ENCODE data around the gene SELENOO. TPM values are rescaled to one million over a fixed set of nuclear protein-coding genes. Genes with fewer than 3 reads are reported as not detected.

SELENOO gene
- polyA plus RNA-seq (2011; rRNA removed), result 6.8 and 9.4 TPM in 2 replicates
- polyA minus RNA-seq (2011; rRNA and poly(A)+ RNA removed), result 3.4 and 4.9 TPM in 2 replicates

GRCh38 chr22:50200461-50201190 lies at the start of gene SELENOO:
SELENOO (plus strand) TSS chr22:50201011; CDS start chr22:50201037, 26 bp downstream.
- H3K27ac ChIP-seq (ENCODE audit: low read depth, low read length), result no peak within 1 kb of the TSS
- ChIA-PET CTCF (no interaction called here), POLR2A (no interaction called here)
- H3K27me3 ChIP-seq (ENCODE audit: control insufficient read depth, insufficient read depth, low read length), result no peaks in the 10 kb centered on the region
- no peak for TF ChIP-seq CTCF (IDR thresholded peaks at IDR 0.05; ENCODE audit: low read depth, low read length)
- peak within 1 kb of the TSS; percentile 72 for H3K4me3 ChIP-seq (ENCODE audit: low read depth, low read length)
- DNase-seq (ENCODE audit: low read depth, low spot score), result peak; percentile 42
- no peaks in the 10 kb centered on the region; the same call in 1 of the 2 replicates for H3K9me3 ChIP-seq (ENCODE audit: control insufficient read depth, insufficient read depth, low read length)

GRCh38 chr22:50151571-50152537 lies 49.0 kb upstream of the SELENOO start:
- H3K27ac ChIP-seq (ENCODE audit: low read depth, low read length), result no peak overlapping the region
- CTCF ChIA-PET, result no interaction called here
- POLR2A ChIA-PET, result interaction anchor here (0.6 kb wide), 1 partner anchor 180 kb away, joined by 6 read pairs; no protein-coding TSS in a partner anchor
- DNase-seq (ENCODE audit: low read depth, low spot score), result no peak
- H3K9me3 ChIP-seq (ENCODE audit: control insufficient read depth, insufficient read depth, low read length), result no peaks in the 10 kb centered on the region; the same call in 1 of the 2 replicates
- H3K27me3 ChIP-seq (ENCODE audit: control insufficient read depth, insufficient read depth, low read length), result peaks cover 2% of the 10 kb centered on the region
- no peak for TF ChIP-seq CTCF (IDR thresholded peaks at IDR 0.05; ENCODE audit: low read depth, low read length)
- no peak overlapping the region for H3K4me3 ChIP-seq (ENCODE audit: low read depth, low read length)

GRCh38 chr22:50153056-50153755 lies 47.6 kb upstream of the SELENOO start:
- DNase-seq (ENCODE audit: low read depth, low spot score), result no peak
- Histone ChIP-seq H3K27ac (ENCODE audit: low read depth, low read length) (no peak overlapping the region), H3K9me3 (ENCODE audit: control insufficient read depth, insufficient read depth, low read length) (no peaks in the 10 kb centered on the region; the same call in 1 of the 2 replicates), H3K4me3 (ENCODE audit: low read depth, low read length) (no peak overlapping the region), H3K27me3 (ENCODE audit: control insufficient read depth, insufficient read depth, low read length) (peaks cover 2% of the 10 kb centered on the region)
- ChIA-PET CTCF (no interaction called here), POLR2A (no interaction called here)
- no peak for TF ChIP-seq CTCF (IDR thresholded peaks at IDR 0.05; ENCODE audit: low read depth, low read length)

DNA sequence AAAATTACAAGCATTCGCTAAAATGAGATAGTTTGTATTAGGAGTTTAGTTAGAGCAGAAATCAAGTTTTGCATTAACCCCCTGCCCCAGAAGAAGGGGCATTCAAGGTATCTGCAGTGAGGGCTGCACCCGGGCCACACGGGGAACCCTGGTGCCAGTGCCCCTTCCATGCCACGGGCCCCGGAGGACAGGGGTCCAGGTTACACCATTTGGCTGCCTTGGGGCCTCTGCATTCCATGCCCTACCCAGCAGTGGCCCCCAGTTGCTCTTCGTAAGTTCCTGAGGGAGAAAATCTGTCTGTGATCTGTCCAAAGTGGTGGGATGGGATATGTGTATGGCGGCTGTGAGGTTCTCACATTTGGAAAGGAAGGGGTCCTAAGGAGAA lies 47.1 kb upstream of the SELENOO start:
- DNase-seq (ENCODE audit: low read depth, low spot score), result no peak
- CTCF ChIA-PET, result no interaction called here
- no peak overlapping the region for H3K27ac ChIP-seq (ENCODE audit: low read depth, low read length)
- H3K9me3 ChIP-seq (ENCODE audit: control insufficient read depth, insufficient read depth, low read length), result no peaks in the 10 kb centered on the region; the same call in 1 of the 2 replicates
- no peak overlapping the region for H3K4me3 ChIP-seq (ENCODE audit: low read depth, low read length)
- no peak for TF ChIP-seq CTCF (IDR thresholded peaks at IDR 0.05; ENCODE audit: low read depth, low read length)
- POLR2A ChIA-PET, result no interaction called here
- peaks cover 2% of the 10 kb centered on the region for H3K27me3 ChIP-seq (ENCODE audit: control insufficient read depth, insufficient read depth, low read length)

Data from AG04450 (cell line).